ENCODE results near the gene NUP210.
A peak's percentile ranks its signal among the peaks of the same experiment; 100 is the strongest.
"Not testable (repeated sequence)": the region's sequence is repeated elsewhere in the genome, so short reads cannot be mapped to it uniquely, and the experiment has no call there.

NUP210 gene

GRCh38 chr3:13457593-13457992 lies 37.5 kb upstream of the NUP210 start:
- H3K36me3 ChIP-seq (ENCODE audit: control insufficient read depth, insufficient read depth, low read length) = no peaks in the 10 kb centered on the region
- peaks cover 5% of the 10 kb centered on the region; the same call in 1 of the 2 replicates for H3K27me3 ChIP-seq (ENCODE audit: control insufficient read depth, insufficient read depth, low read length)
- no CpG with 5 or more reads among the region's 4 CpGs for WGBS (ENCODE audit: insufficient coverage, insufficient read length)
- no peak overlapping the region for H3K4me3 ChIP-seq (ENCODE audit: low read length)
- no peak for DNase-seq (ENCODE audit: low read depth, low spot score)
- H3K4me1 ChIP-seq (ENCODE audit: control insufficient read depth, insufficient read depth, low read length) = no peaks in the 10 kb centered on the region; the same call in 1 of the 2 replicates
- H3K27ac ChIP-seq (ENCODE audit: low read length) = no peak overlapping the region
- H3K9me3 ChIP-seq (ENCODE audit: control insufficient read depth, insufficient read depth, low read length) = no peaks in the 10 kb centered on the region

- H3K27me3 ChIP-seq (ENCODE audit: control insufficient read depth, insufficient read depth, low read length) = 0 out of 2 replicates have a peak, but pooled peaks cover 1% of the 10 kb centered on the region
- no peak for DNase-seq (ENCODE audit: low read depth, low spot score)
- H3K27ac ChIP-seq (ENCODE audit: low read length) = no peak overlapping the region
- H3K9me3 ChIP-seq (ENCODE audit: control insufficient read depth, insufficient read depth, low read length) = no peaks in the 10 kb centered on the region
- H3K4me1 ChIP-seq (ENCODE audit: control insufficient read depth, insufficient read depth, low read length) = peaks cover 3% of the 10 kb centered on the region; the same call in 1 of the 2 replicates
- H3K4me3 ChIP-seq (ENCODE audit: low read length) = no peak overlapping the region
- H3K36me3 ChIP-seq (ENCODE audit: control insufficient read depth, insufficient read depth, low read length) = no peaks in the 10 kb centered on the region
- WGBS (ENCODE audit: insufficient coverage, insufficient read length) = no CpG with 5 or more reads among the region's 6 CpGs
These were observed 35.5 kb upstream of the NUP210 start for GRCh38 chr3:13455644-13456043.

- WGBS (ENCODE audit: insufficient coverage, insufficient read length) = no CpG with 5 or more reads among the region's 12 CpGs
- Histone ChIP-seq H3K27me3 (ENCODE audit: control insufficient read depth, insufficient read depth, low read length) (no peaks in the 10 kb centered on the region), H3K36me3 (ENCODE audit: control insufficient read depth, insufficient read depth, low read length) (no peaks in the 10 kb centered on the region), H3K27ac (ENCODE audit: low read length) (no peak overlapping the region), H3K9me3 (ENCODE audit: control insufficient read depth, insufficient read depth, low read length) (no peaks in the 10 kb centered on the region), H3K4me3 (ENCODE audit: low read length) (no peak overlapping the region), H3K4me1 (ENCODE audit: control insufficient read depth, insufficient read depth, low read length) (peaks cover 3% of the 10 kb centered on the region; the same call in 1 of the 2 replicates)
- DNase-seq (ENCODE audit: low read depth, low spot score) = no peak
These were observed 32.6 kb upstream of the NUP210 start for GRCh38 chr3:13452490-13453335.

- DNase-seq (ENCODE audit: low read depth, low spot score) = no peak
- Histone ChIP-seq H3K36me3 (ENCODE audit: control insufficient read depth, insufficient read depth, low read length) (no peaks in the 10 kb centered on the region), H3K4me3 (ENCODE audit: low read length) (peak overlapping the region; percentile 31; the same call in 1 of the 2 replicates), H3K27me3 (ENCODE audit: control insufficient read depth, insufficient read depth, low read length) (no peaks in the 10 kb centered on the region), H3K27ac (ENCODE audit: low read length) (no peak overlapping the region), H3K9me3 (ENCODE audit: control insufficient read depth, insufficient read depth, low read length) (no peaks in the 10 kb centered on the region), H3K4me1 (ENCODE audit: control insufficient read depth, insufficient read depth, low read length) (peaks cover 3% of the 10 kb centered on the region; the same call in 1 of the 2 replicates)
- WGBS (ENCODE audit: insufficient coverage, insufficient read length) = no CpG with 5 or more reads among the region's 7 CpGs
These were observed 31.2 kb upstream of the NUP210 start for GRCh38 chr3:13451301-13451673.

GRCh38 chr3:13442882-13443281 lies 22.8 kb upstream of the NUP210 start:
- not testable (repeated sequence) for H3K4me3 ChIP-seq (ENCODE audit: low read length); H3K9me3 ChIP-seq (ENCODE audit: control insufficient read depth, insufficient read depth, low read length); H3K36me3 ChIP-seq (ENCODE audit: control insufficient read depth, insufficient read depth, low read length); DNase-seq (ENCODE audit: low read depth, low spot score); H3K27me3 ChIP-seq (ENCODE audit: control insufficient read depth, insufficient read depth, low read length); H3K4me1 ChIP-seq (ENCODE audit: control insufficient read depth, insufficient read depth, low read length); H3K27ac ChIP-seq (ENCODE audit: low read length)
- WGBS (ENCODE audit: insufficient coverage, insufficient read length) = no CpG with 5 or more reads among the region's 2 CpGs

GRCh38 chr3:13440204-13440817 lies 20.2 kb upstream of the NUP210 start:
- WGBS (ENCODE audit: insufficient coverage, insufficient read length) = no CpG with 5 or more reads among the region's 4 CpGs
- no peaks in the 10 kb centered on the region for H3K9me3 ChIP-seq (ENCODE audit: control insufficient read depth, insufficient read depth, low read length)
- no peaks in the 10 kb centered on the region for H3K4me1 ChIP-seq (ENCODE audit: control insufficient read depth, insufficient read depth, low read length)
- DNase-seq (ENCODE audit: low read depth, low spot score) = no peak
- no peaks in the 10 kb centered on the region for H3K36me3 ChIP-seq (ENCODE audit: control insufficient read depth, insufficient read depth, low read length)
- H3K4me3 ChIP-seq (ENCODE audit: low read length) = no peak overlapping the region
- no peaks in the 10 kb centered on the region for H3K27me3 ChIP-seq (ENCODE audit: control insufficient read depth, insufficient read depth, low read length)
- H3K27ac ChIP-seq (ENCODE audit: low read length) = no peak overlapping the region

GRCh38 chr3:13436213-13436612 lies 16.1 kb upstream of the NUP210 start:
- H3K4me1 ChIP-seq (ENCODE audit: control insufficient read depth, insufficient read depth, low read length); H3K27me3 ChIP-seq (ENCODE audit: control insufficient read depth, insufficient read depth, low read length); H3K9me3 ChIP-seq (ENCODE audit: control insufficient read depth, insufficient read depth, low read length); DNase-seq (ENCODE audit: low read depth, low spot score); H3K36me3 ChIP-seq (ENCODE audit: control insufficient read depth, insufficient read depth, low read length); H3K4me3 ChIP-seq (ENCODE audit: low read length); H3K27ac ChIP-seq (ENCODE audit: low read length): not testable (repeated sequence)
- WGBS (ENCODE audit: insufficient coverage, insufficient read length) = no CpG with 5 or more reads among the region's 4 CpGs

GRCh38 chr3:13433912-13434311 lies 13.8 kb upstream of the NUP210 start:
- no peak overlapping the region for H3K27ac ChIP-seq (ENCODE audit: low read length)
- no CpG with 5 or more reads among the region's 5 CpGs for WGBS (ENCODE audit: insufficient coverage, insufficient read length)

GRCh38 chr3:13432093-13432492 lies 12.0 kb upstream of the NUP210 start:
- no peak for DNase-seq (ENCODE audit: low read depth, low spot score)
- H3K36me3 ChIP-seq (ENCODE audit: control insufficient read depth, insufficient read depth, low read length) = no peaks in the 10 kb centered on the region
- H3K4me3 ChIP-seq (ENCODE audit: low read length) = no peak overlapping the region
- no peaks in the 10 kb centered on the region for H3K27me3 ChIP-seq (ENCODE audit: control insufficient read depth, insufficient read depth, low read length)
- no peaks in the 10 kb centered on the region for H3K9me3 ChIP-seq (ENCODE audit: control insufficient read depth, insufficient read depth, low read length)
- peaks cover 2% of the 10 kb centered on the region; the same call in 1 of the 2 replicates for H3K4me1 ChIP-seq (ENCODE audit: control insufficient read depth, insufficient read depth, low read length)
- WGBS (ENCODE audit: insufficient coverage, insufficient read length) = no CpG with 5 or more reads among the region's 1 CpG
- H3K27ac ChIP-seq (ENCODE audit: low read length) = no peak overlapping the region

More at GRCh38 chr3:13433912-13434311, 13.8 kb upstream of the NUP210 start:
- no peaks in the 10 kb centered on the region for H3K27me3 ChIP-seq (ENCODE audit: control insufficient read depth, insufficient read depth, low read length)
- H3K9me3 ChIP-seq (ENCODE audit: control insufficient read depth, insufficient read depth, low read length) = no peaks in the 10 kb centered on the region
- DNase-seq (ENCODE audit: low read depth, low spot score) = no peak
- H3K36me3 ChIP-seq (ENCODE audit: control insufficient read depth, insufficient read depth, low read length) = no peaks in the 10 kb centered on the region
- H3K4me1 ChIP-seq (ENCODE audit: control insufficient read depth, insufficient read depth, low read length) = peaks cover 2% of the 10 kb centered on the region; the same call in 1 of the 2 replicates
- no peak overlapping the region for H3K4me3 ChIP-seq (ENCODE audit: low read length)

GRCh38 chr3:13430411-13430875 lies 10.3 kb upstream of the NUP210 start:
- DNase-seq (ENCODE audit: low read depth, low spot score); H3K4me3 ChIP-seq (ENCODE audit: low read length); H3K27me3 ChIP-seq (ENCODE audit: control insufficient read depth, insufficient read depth, low read length); H3K9me3 ChIP-seq (ENCODE audit: control insufficient read depth, insufficient read depth, low read length); H3K27ac ChIP-seq (ENCODE audit: low read length); H3K4me1 ChIP-seq (ENCODE audit: control insufficient read depth, insufficient read depth, low read length); H3K36me3 ChIP-seq (ENCODE audit: control insufficient read depth, insufficient read depth, low read length): not testable (repeated sequence)
- WGBS (ENCODE audit: insufficient coverage, insufficient read length) = no CpG with 5 or more reads among the region's 2 CpGs

Measured in iPS DF 6.9 (cell line).